ENCODE results near the gene SPATA6L.

The SPATA6L gene, protein sequence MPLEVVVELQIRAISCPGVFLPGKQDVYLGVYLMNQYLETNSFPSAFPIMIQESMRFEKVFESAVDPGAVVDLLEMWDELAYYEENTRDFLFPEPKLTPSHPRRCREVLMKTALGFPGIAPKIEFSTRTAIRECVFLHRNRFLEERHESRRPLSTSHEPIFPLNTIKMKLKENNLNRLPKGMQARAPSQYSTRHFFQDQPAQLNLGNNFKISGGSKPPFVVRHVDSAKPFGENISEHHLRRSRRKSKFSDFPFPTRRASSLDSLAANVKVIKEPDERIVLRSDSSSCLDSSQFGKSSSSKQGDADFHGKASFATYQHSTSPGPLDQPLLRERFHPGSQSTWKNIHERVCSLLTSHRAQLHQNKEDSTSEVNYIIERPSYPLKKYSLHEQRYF

DNA sequence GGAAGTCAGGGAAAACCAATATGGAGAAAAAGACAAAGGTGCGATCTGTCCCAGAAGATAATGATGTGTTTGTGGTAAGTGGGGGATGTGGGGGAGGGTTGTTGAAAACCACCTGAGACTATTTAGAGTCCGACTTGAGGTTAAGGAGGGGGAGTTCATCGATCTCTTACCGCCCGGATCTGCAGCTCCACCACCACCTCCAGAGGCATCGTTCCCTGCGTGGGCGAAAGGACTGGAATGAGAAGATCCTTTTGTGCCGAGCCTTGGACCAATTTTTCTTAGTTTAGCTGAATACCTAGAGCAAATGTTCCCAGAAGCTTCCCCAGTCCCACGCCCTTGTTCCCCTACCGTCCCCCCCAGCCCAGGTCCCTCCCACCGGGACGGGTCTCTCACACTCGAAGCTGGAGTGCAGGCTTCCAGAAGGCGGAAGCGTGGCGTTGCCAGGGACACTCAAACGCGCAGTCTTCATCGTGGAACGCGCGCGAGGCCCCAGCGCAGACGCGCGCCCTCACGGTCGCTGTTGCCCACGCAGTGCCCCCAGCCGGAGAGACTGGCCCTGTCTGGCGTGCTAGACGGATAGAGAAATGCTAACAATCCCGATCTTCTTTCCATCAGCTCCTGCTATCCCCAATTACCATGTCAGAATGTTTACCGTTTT, at the start of gene SPATA6L:
SPATA6L (minus strand) TSS at position 439 of the 658 bp plus-strand sequence; CDS start at position 209, 230 bp downstream.
- DNase-seq (ENCODE audit: low read depth) = peak; percentile 60
- peak; percentile 0 for TF ChIP-seq CTCF (IDR thresholded peaks at IDR 0.05; ENCODE audit: low read length, missing control alignments)
- H3K4me3 ChIP-seq (replicated peaks; ENCODE audit: low read depth, low read length) = peak within 1 kb of the TSS; percentile 63

DNA sequence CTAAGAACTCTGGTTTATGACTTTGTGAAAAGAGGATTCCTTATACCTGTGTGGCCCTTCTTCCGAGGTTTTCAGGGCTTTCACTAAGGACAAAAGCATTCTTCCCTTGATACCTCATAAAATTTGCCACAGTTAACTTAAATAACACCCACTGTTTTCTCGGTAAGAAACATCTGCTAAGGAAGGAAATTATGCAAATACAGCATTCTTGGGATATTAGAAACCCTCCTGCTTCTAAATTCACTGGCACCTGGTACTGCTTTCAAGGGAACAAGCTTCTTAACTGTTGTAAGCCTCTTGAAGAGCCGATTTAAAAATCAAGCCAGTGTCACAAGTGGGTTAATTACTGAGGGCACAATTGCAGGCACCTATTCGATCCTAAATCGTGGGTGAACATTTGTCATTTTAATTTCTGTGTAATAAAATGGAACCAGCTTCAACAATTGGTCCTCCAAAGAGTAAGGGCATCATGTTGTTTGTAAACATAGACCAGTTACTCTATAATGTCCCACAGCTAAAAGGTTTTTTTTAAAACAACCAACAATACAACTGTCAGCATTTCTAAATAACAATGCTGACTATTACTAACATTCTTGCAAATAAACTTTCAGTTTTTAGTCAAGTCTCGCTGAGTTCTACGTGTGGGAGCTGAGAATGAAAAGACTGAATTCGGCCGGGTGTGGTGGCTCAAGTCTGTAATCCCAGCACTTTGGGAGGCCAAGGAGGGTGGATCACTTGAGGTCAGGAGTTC, 48.2 kb upstream of the SPATA6L start:
- DNase-seq (ENCODE audit: low read depth) = peak; percentile 16
- no peak overlapping the region for H3K4me3 ChIP-seq (replicated peaks; ENCODE audit: low read depth, low read length)
- no peak for TF ChIP-seq CTCF (IDR thresholded peaks at IDR 0.05; ENCODE audit: low read length, missing control alignments)

- DNase-seq (ENCODE audit: low read depth) = no peak
- TF ChIP-seq CTCF (IDR thresholded peaks at IDR 0.05; ENCODE audit: low read length, missing control alignments) = no peak
- no peak overlapping the region for H3K4me3 ChIP-seq (replicated peaks; ENCODE audit: low read depth, low read length)
Measured at GRCh38 chr9:4713849-4714248, 47.6 kb upstream of the SPATA6L start.

DNA sequence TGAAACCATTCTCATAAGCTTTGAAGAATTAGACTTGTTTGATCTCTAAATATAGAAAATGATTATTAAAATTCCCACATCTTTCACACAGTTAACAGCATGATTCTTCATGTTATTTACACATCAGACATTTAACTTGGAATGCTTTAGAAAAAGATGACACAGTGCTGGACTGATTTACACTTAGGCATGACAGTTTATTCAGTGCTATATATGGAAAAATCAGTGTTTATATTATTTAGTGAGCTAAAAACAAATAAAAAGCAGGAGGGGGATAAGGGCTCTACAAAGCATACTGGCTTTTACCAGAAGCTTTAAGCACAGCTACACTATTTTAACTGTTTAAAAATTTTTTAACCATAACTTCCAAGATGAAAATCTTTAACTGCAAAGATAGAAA, 43.1 kb upstream of the SPATA6L start:
- no peak for TF ChIP-seq CTCF (IDR thresholded peaks at IDR 0.05; ENCODE audit: low read length, missing control alignments)
- DNase-seq (ENCODE audit: low read depth) = no peak
- H3K4me3 ChIP-seq (replicated peaks; ENCODE audit: low read depth, low read length) = no peak overlapping the region

- no peak for TF ChIP-seq CTCF (IDR thresholded peaks at IDR 0.05; ENCODE audit: low read length, missing control alignments)
- no peak for DNase-seq (ENCODE audit: low read depth)
- H3K4me3 ChIP-seq (replicated peaks; ENCODE audit: low read depth, low read length) = no peak overlapping the region
Measured at GRCh38 chr9:4706971-4707622, 40.8 kb upstream of the SPATA6L start.

DNA sequence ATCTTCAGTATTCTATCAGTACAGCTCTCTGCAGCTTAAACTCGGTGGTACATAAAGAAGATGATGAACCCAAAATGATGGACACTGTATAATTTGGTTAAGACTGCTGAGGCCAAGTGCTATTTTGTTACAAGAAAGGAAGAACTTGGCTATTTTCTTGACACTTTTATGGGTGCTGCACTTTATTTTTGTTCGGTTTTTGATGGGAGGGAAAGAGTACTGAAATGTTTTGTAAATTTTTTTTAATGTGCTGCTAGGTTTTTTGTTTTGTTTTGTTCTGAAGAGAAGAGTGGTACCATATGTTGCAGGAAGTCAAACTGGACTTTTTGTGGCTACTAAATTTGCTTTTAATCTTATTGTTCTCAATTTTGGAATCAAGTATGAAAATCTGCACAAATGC, 39.7 kb upstream of the SPATA6L start:
- no peak for DNase-seq (ENCODE audit: low read depth)
- no peak for TF ChIP-seq CTCF (IDR thresholded peaks at IDR 0.05; ENCODE audit: low read length, missing control alignments)
- H3K4me3 ChIP-seq (replicated peaks; ENCODE audit: low read depth, low read length) = no peak overlapping the region
